NCI-H524 treated with DMSO at 0.1 percent for 48 hours (cell line): ENCODE data around the gene KCNQ1.

ENCODE experiments used
- DNase-seq: peaks from one replicate; lab custom pipeline; 2025; lab: John Stamatoyannopoulos, UW

KCNQ1 gene

GRCh38 chr11:2767801-2768200 is 323.0 kb downstream of the KCNQ1 start:
- DNase-seq: no peak

- DNase-seq: no peak
Observed at GRCh38 chr11:2768471-2769408, 323.9 kb downstream of the KCNQ1 start.

- no peak for DNase-seq
Observed at GRCh38 chr11:2769409-2770095, 324.7 kb downstream of the KCNQ1 start.

- no peak for DNase-seq
Observed at GRCh38 chr11:2770096-2770751, 325.4 kb downstream of the KCNQ1 start.

- no peak for DNase-seq
Observed at GRCh38 chr11:2770761-2771301, 326.0 kb downstream of the KCNQ1 start.

GRCh38 chr11:2771758-2772466 is 327.1 kb downstream of the KCNQ1 start:
- peak; percentile 5 for DNase-seq

GRCh38 chr11:2772544-2773031 is 327.8 kb downstream of the KCNQ1 start:
- no peak for DNase-seq

- DNase-seq: no peak
Observed at GRCh38 chr11:2774173-2775082, 329.6 kb downstream of the KCNQ1 start.

- no peak for DNase-seq
Observed at GRCh38 chr11:2775083-2775625, 330.3 kb downstream of the KCNQ1 start.

GRCh38 chr11:2775626-2776350 is 331.0 kb downstream of the KCNQ1 start:
- DNase-seq: no peak

GRCh38 chr11:2776351-2777061 is 331.7 kb downstream of the KCNQ1 start:
- DNase-seq: no peak

GRCh38 chr11:2777386-2777785 is 332.6 kb downstream of the KCNQ1 start:
- no peak for DNase-seq

GRCh38 chr11:2777871-2778629 is 333.2 kb downstream of the KCNQ1 start:
- peak; percentile 47 for DNase-seq

- DNase-seq: peak; percentile 56
Observed at GRCh38 chr11:2778630-2779498, 334.1 kb downstream of the KCNQ1 start.

- no peak for DNase-seq
Observed at GRCh38 chr11:2779499-2779980, 334.7 kb downstream of the KCNQ1 start.

GRCh38 chr11:2779981-2780849 is 335.4 kb downstream of the KCNQ1 start:
- no peak for DNase-seq
